ENCODE results near the gene BCOR.

GRCh38 chrX:40078489-40079227 lies 19.1 kb downstream of the BCOR start:
- no peak for TF ChIP-seq RAD21 (IDR thresholded peaks at IDR 0.05)
- no peak for TF ChIP-seq CTCF (IDR thresholded peaks at IDR 0.05; ENCODE audit: low read depth, low read length, missing input control)
- no peak for TF ChIP-seq REST (IDR thresholded peaks at IDR 0.05)
- no peak for TF ChIP-seq ZBTB33 (IDR thresholded peaks at IDR 0.05)
- TF ChIP-seq MAX (IDR thresholded peaks at IDR 0.05), result no peak
- TF ChIP-seq GABPA (IDR thresholded peaks at IDR 0.05 in 1 of 2, conservative IDR thresholded peaks at IDR 0.05 in 1 of 2), result no peak
- TF ChIP-seq YY1 (IDR thresholded peaks at IDR 0.05), result no peak
- no peak for TF ChIP-seq EGR1 (IDR thresholded peaks at IDR 0.05; ENCODE audit: low read depth in 2 of 2)
